AG04449 (cell line): ENCODE measurements around the gene PGAP2.

Experiments
- CTCF ChIA-PET: fragments of 350-600 bp; formaldehyde crosslinking; extraction: SDS; loops from one replicate; lab custom pipeline; 2021; ENCODE audit warnings: antibody characterized with exemption; lab: Yijun Ruan, JAX
- POLR2A ChIA-PET: fragments of 400-600, 350-600 bp; formaldehyde crosslinking; extraction: SDS; loops from one replicate; lab custom pipeline; 2020; ENCODE audit warnings: antibody characterized with exemption, inconsistent platforms; lab: Yijun Ruan, JAX
- DNase-seq: peaks from one replicate; pipeline ENCODE4 v3.0.0-alpha.2; 2010; ENCODE audit warnings: low read depth, low spot score
- H3K4me3 ChIP-seq: 2 replicates; pipeline ENCODE4 v1.5.1; 2011; ENCODE audit warnings: low read depth, mild to moderate bottlenecking, control low read depth, low read length
- CTCF ChIP-seq: IDR thresholded peaks from one replicate; pipeline ENCODE4 v1.5.1; 2011; ENCODE audit warnings: mild to moderate bottlenecking, moderate library complexity, low read length, control low read depth, inconsistent platforms; ENCODE audit not compliant: insufficient read depth; ENCODE audit errors: missing control alignments

PGAP2 gene

GRCh38 chr11:3832816-3833215 lies 24.5 kb downstream of the PGAP2 start:
- no peak overlapping the region for H3K4me3 ChIP-seq
- DNase-seq = no peak
- TF ChIP-seq CTCF = no peak
- POLR2A ChIA-PET = interaction anchor here (0.6 kb wide), 1 partner anchor 292 kb away, joined by 5 read pairs; no protein-coding TSS in a partner anchor
- CTCF ChIA-PET = interaction anchor here (1.5 to 27.1 kb wide), 3 partner anchors 15 to 226 kb away, joined by 4 to 1868 read pairs (median 332); partner anchors contain the start of genes RHOG and STIM1

GRCh38 chr11:3833449-3833848 lies 25.1 kb downstream of the PGAP2 start:
- no peak overlapping the region for H3K4me3 ChIP-seq
- POLR2A ChIA-PET = no interaction called here
- CTCF ChIA-PET = interaction anchor here (0.9 to 27.1 kb wide), 4 partner anchors 9 to 225 kb away, joined by 3 to 1868 read pairs (median 168); partner anchors contain the start of genes RHOG and STIM1
- no peak for DNase-seq
- no peak for TF ChIP-seq CTCF

GRCh38 chr11:3834349-3834663 lies 25.9 kb downstream of the PGAP2 start:
- DNase-seq = no peak
- CTCF ChIA-PET = interaction anchor here (0.9 to 27.1 kb wide), 4 partner anchors 10 to 225 kb away, joined by 3 to 1868 read pairs (median 168); partner anchors contain the start of genes RHOG and STIM1
- POLR2A ChIA-PET = no interaction called here
- H3K4me3 ChIP-seq = no peak overlapping the region
- TF ChIP-seq CTCF = no peak

GRCh38 chr11:3834664-3835461 lies 26.5 kb downstream of the PGAP2 start:
- ChIA-PET CTCF (interaction anchor here (0.6 to 27.1 kb wide), 7 partner anchors 9 to 361 kb away, joined by 3 to 1868 read pairs (median 6); partner anchors contain the start of genes RHOG and STIM1), POLR2A (interaction anchor here (0.6 kb wide), 1 partner anchor 11 kb away, joined by 3 read pairs; no protein-coding TSS in a partner anchor)
- no peak for TF ChIP-seq CTCF
- H3K4me3 ChIP-seq = no peak overlapping the region
- DNase-seq = no peak

GRCh38 chr11:3835751-3836150 lies 27.4 kb downstream of the PGAP2 start:
- DNase-seq = no peak
- no peak for TF ChIP-seq CTCF
- H3K4me3 ChIP-seq = no peak overlapping the region
- POLR2A ChIA-PET = no interaction called here
- CTCF ChIA-PET = interaction anchor here (0.6 to 27.1 kb wide), 8 partner anchors 10 to 362 kb away, joined by 3 to 1868 read pairs (median 4); partner anchors contain the start of genes RHOG and STIM1

GRCh38 chr11:3836903-3837302 lies 28.5 kb downstream of the PGAP2 start:
- H3K4me3 ChIP-seq = no peak overlapping the region
- no peak for TF ChIP-seq CTCF
- DNase-seq = no peak
- CTCF ChIA-PET = interaction anchor here (0.9 to 27.1 kb wide), 5 partner anchors 11 to 222 kb away, joined by 3 to 1868 read pairs (median 5); partner anchors contain the start of genes RHOG and STIM1
- POLR2A ChIA-PET = no interaction called here
